Neutrophil (primary cell): ENCODE results near the gene AHSG.

ENCODE experiments used
- H3K27ac ChIP-seq: fragments of 200-600 bp; sonication (generic); 2 replicates; pipeline ENCODE4 v1.5.1; 2016; ENCODE audit warnings: mild to moderate bottlenecking, moderate library complexity
- H3K27me3 ChIP-seq: fragments of 200-600 bp; sonication (generic); 2 replicates; pipeline ENCODE4 v1.6.0; 2016; ENCODE audit warnings: mild to moderate bottlenecking
- H3K36me3 ChIP-seq: fragments of 200-600 bp; sonication (generic); 2 replicates; pipeline ENCODE4 v1.5.1; 2017
- H3K4me1 ChIP-seq, 2 experiments: fragments of 200-600 bp in 1 of 2; sonication (generic) in 1 of 2; 1 replicate in 1 of 2; 2 replicates in 1 of 2; pipeline versions ENCODE4 v1.5.1 to v1.6.1; 2013 to 2016; ENCODE audit warnings: low read depth in 1 of 2, low read length in 1 of 2, mild to moderate bottlenecking in 1 of 2, moderate library complexity in 1 of 2; ENCODE audit not compliant: control insufficient read depth in 1 of 2, insufficient read depth in 1 of 2
- H3K4me3 ChIP-seq, 2 experiments: fragments of 200-600 bp in 1 of 2; sonication (generic) in 1 of 2; 1 replicate in 1 of 2; 2 replicates in 1 of 2; pipeline ENCODE4 v1.5.1; 2013 to 2016; ENCODE audit warnings: low read depth in 1 of 2, low read length in 1 of 2, mild to moderate bottlenecking in 1 of 2, moderate library complexity in 1 of 2
- H3K9me3 ChIP-seq: fragments of 200-600 bp; sonication (generic); 2 replicates; pipeline ENCODE4 v1.5.1; 2016
- CTCF ChIP-seq: fragments of 200-600 bp; sonication (generic); IDR thresholded peaks from 2 replicates; pipeline ENCODE4 v1.5.1; 2016; ENCODE audit warnings: antibody characterized with exemption

Gene AHSG

GRCh38 chr3:186599785-186600166, 13.1 kb upstream of the AHSG start:
- H3K4me3 ChIP-seq = no peak overlapping the region

GRCh38 chr3:186600896-186601295, 12.0 kb upstream of the AHSG start:
- Histone ChIP-seq H3K27me3 (no peaks in the 10 kb centered on the region), H3K4me3 (no peak overlapping the region), H3K9me3 (no peaks in the 10 kb centered on the region), H3K4me1 (no peaks in the 10 kb centered on the region), H3K36me3 (no peaks in the 10 kb centered on the region), H3K27ac (no peak overlapping the region)
- TF ChIP-seq CTCF = no peak

More at GRCh38 chr3:186599785-186600166, 13.1 kb upstream of the AHSG start:
- no peak for TF ChIP-seq CTCF
- Histone ChIP-seq H3K4me1 (no peaks in the 10 kb centered on the region), H3K27ac (no peak overlapping the region), H3K27me3 (no peaks in the 10 kb centered on the region), H3K9me3 (no peaks in the 10 kb centered on the region), H3K36me3 (no peaks in the 10 kb centered on the region)

GRCh38 chr3:186603159-186603558, 9.7 kb upstream of the AHSG start:
- no peak for TF ChIP-seq CTCF
- Histone ChIP-seq H3K36me3 (no peaks in the 10 kb centered on the region), H3K9me3 (no peaks in the 10 kb centered on the region), H3K27ac (no peak overlapping the region), H3K4me3 (no peak overlapping the region), H3K27me3 (no peaks in the 10 kb centered on the region), H3K4me1 (no peaks in the 10 kb centered on the region)

- TF ChIP-seq CTCF = no peak
- Histone ChIP-seq H3K4me3 (no peak overlapping the region), H3K27me3 (no peaks in the 10 kb centered on the region), H3K27ac (no peak overlapping the region), H3K4me1 (no peaks in the 10 kb centered on the region), H3K9me3 (no peaks in the 10 kb centered on the region), H3K36me3 (no peaks in the 10 kb centered on the region)
Observed at GRCh38 chr3:186605078-186605477, 7.8 kb upstream of the AHSG start.

GRCh38 chr3:186605561-186606545, 7.0 kb upstream of the AHSG start:
- Histone ChIP-seq H3K9me3 (no peaks in the 10 kb centered on the region), H3K36me3 (no peaks in the 10 kb centered on the region), H3K27me3 (no peaks in the 10 kb centered on the region), H3K4me3 (no peak overlapping the region), H3K4me1 (no peaks in the 10 kb centered on the region), H3K27ac (no peak overlapping the region)
- TF ChIP-seq CTCF = no peak
